OCI-LY3 (cell line): ENCODE results near the gene SLC26A1.

ENCODE experiments used
- EZH2phosphoT487 ChIP-seq: fragments of 200-600 bp; shearing (Covaris generic); IDR thresholded peaks from 2 replicates; pipeline ENCODE4 v1.6.1; 2018; ENCODE audit warnings: antibody characterized with exemption, mixed run types, low read depth
- TF ChIP-seq, protein P1 (sequence below): fragments of 200-600, 300-600 bp; sonication (generic); IDR thresholded peaks from 2 replicates; pipeline ENCODE4 v1.5.1; 2014; ENCODE audit warnings: antibody characterized with exemption, low read length, low read depth

DNA sequence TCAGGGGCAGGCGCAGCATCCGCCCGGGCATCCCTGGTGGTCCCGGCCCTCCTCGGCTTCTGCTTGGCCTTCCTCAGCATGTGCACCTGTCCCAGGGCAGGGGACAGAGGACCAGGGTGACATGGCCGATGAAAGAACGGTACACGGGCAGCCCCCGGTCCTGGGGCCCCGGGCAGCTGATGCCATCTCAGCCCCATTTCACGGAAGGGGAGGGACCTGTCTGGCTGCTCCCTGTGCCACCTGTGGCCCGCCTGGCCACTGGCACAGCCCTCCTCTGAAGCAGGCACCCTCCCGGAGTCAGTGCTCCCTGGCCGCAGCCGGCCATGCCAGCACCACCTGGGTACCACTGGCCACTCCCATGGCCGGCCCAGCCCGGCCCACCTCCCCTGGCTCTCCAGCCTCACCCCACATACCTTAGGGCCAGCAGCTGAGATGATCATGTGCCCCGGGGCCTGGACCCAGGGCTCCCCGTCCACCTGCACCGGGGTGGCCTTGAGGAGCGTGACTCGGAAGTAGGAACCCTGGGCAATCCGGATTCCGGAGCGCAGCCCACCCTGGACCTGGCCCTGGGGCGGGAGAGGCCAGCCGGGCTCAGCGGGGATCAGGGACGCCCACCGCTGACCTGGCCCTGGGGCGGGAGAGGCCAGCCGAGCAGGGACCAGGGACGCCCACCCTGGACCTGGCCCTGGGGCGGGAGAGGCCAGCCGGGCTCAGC lies 32.4 kb downstream of the SLC26A1 start:
- TF ChIP-seq, protein P1, sequence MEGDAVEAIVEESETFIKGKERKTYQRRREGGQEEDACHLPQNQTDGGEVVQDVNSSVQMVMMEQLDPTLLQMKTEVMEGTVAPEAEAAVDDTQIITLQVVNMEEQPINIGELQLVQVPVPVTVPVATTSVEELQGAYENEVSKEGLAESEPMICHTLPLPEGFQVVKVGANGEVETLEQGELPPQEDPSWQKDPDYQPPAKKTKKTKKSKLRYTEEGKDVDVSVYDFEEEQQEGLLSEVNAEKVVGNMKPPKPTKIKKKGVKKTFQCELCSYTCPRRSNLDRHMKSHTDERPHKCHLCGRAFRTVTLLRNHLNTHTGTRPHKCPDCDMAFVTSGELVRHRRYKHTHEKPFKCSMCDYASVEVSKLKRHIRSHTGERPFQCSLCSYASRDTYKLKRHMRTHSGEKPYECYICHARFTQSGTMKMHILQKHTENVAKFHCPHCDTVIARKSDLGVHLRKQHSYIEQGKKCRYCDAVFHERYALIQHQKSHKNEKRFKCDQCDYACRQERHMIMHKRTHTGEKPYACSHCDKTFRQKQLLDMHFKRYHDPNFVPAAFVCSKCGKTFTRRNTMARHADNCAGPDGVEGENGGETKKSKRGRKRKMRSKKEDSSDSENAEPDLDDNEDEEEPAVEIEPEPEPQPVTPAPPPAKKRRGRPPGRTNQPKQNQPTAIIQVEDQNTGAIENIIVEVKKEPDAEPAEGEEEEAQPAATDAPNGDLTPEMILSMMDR = no peak
- TF ChIP-seq EZH2phosphoT487 = no peak
